Cardiac fibroblast (primary cell): ENCODE data around the gene ZNF524.

Experiments
- DNase-seq, 2 donors: peaks; one replicate each; pipeline versions ENCODE4 v3.0.0 to v3.0.0-alpha.2; 2010; ENCODE audit warnings: low read depth in 2 of 2
- H3K4me3 ChIP-seq, 2 donors: replicated peaks in 1 of 2; 1 replicate in 1 of 2; 2 replicates in 1 of 2; pipeline ENCODE4 v1.5.1; 2011; ENCODE audit warnings: low read depth in 2 of 2, low read length in 2 of 2, mild to moderate bottlenecking in 2 of 2, moderate library complexity in 1 of 2
- TF ChIP-seq, protein P1 (sequence below): IDR thresholded peaks from one replicate; pipeline ENCODE4 v1.5.1; 2011; ENCODE audit warnings: low read depth, mild to moderate bottlenecking, low read length, inconsistent platforms

ZNF524 gene

GRCh38 chr19:55590617-55591016 lies 9.5 kb upstream of the ZNF524 start:
- no peak for DNase-seq
- no peak overlapping the region for H3K4me3 ChIP-seq
- TF ChIP-seq, protein P1, sequence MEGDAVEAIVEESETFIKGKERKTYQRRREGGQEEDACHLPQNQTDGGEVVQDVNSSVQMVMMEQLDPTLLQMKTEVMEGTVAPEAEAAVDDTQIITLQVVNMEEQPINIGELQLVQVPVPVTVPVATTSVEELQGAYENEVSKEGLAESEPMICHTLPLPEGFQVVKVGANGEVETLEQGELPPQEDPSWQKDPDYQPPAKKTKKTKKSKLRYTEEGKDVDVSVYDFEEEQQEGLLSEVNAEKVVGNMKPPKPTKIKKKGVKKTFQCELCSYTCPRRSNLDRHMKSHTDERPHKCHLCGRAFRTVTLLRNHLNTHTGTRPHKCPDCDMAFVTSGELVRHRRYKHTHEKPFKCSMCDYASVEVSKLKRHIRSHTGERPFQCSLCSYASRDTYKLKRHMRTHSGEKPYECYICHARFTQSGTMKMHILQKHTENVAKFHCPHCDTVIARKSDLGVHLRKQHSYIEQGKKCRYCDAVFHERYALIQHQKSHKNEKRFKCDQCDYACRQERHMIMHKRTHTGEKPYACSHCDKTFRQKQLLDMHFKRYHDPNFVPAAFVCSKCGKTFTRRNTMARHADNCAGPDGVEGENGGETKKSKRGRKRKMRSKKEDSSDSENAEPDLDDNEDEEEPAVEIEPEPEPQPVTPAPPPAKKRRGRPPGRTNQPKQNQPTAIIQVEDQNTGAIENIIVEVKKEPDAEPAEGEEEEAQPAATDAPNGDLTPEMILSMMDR: no peak

DNA sequence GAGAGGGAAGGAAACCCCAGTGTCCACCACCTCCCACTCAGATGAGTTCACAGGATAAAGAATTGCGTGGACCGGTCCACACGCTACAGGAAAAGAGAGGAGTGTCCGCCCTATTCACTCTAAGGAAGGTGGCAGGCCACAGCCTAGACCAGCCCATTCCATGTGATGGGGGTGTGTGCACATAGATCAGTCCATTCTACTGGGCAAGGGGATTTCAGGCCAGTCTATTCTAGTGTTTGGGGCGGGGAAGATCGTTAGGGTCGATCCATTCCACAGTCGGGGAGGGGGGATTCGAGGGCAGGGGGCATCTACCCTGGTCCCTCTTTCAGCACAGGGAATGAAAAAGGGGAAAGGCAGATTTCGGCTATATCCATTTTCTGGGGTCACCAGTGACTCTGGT lies 8.5 kb upstream of the ZNF524 start:
- TF ChIP-seq, protein P1: no peak
- DNase-seq: no peak
- H3K4me3 ChIP-seq: no peak overlapping the region

GRCh38 chr19:55592391-55593090 lies 7.5 kb upstream of the ZNF524 start:
- H3K4me3 ChIP-seq: no peak overlapping the region
- DNase-seq: no peak
- TF ChIP-seq, protein P1: no peak

DNA sequence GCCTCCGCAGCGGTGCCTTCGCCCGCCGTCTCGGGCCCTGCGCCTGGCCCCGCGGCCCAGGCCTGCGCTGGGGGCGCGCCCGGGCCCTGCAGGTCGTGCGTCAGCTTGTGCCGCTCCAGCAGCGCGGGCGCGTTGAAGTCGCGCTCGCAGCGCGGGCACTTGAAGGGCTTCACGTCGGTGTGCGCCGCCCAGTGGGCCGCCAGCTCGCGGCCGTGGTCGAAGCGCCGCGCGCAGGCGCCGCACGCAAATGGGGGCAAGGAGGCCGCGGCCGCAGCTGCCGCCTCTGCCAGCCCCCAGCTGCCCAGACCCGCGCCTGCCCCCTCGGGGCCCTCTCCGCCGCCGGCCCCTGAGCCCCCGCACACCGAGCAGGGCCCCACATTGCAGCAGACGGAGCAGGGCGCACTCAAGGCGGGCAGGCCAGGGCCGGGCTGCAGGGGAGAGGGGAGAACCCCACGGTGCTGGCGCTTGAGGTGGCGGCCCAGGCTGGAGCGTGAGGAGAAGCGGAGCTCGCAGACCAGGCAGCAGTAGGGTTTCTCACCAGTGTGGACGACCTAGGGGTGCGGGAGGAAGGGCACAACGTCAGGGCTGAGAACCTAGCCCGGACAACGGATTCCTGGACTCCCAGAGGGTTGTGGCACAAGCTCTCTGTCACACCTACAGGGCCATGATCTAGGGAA lies 6.9 kb upstream of the ZNF524 start:
- TF ChIP-seq, protein P1: no peak

GRCh38 chr19:55594996-55595545 lies 5.0 kb upstream of the ZNF524 start:
- TF ChIP-seq, protein P1: no peak
- no peak overlapping the region for H3K4me3 ChIP-seq
- DNase-seq: no peak

More for the DNA sequence above, 6.9 kb upstream of the ZNF524 start:
- H3K4me3 ChIP-seq: no peak overlapping the region
- DNase-seq: no peak

DNA sequence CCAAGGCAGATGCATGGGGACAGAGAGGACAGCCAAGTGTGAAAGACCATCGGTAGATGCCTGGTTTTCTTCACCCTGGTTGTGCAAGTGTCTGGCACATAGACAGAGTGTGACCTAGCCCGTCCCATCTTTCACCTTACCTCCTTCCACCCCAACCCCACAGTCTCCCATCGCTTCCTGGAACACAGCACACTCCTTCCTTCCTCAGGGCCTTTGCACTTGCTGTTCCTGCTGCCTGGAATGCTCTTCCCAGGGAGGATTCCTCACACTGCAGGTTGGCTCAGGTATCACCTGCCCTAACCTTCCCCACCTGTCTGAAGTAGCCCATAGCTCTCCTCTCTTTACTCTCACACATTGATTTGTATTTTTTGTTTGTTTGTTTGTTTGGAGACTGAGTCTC lies 3.8 kb upstream of the ZNF524 start:
- DNase-seq: no peak
- H3K4me3 ChIP-seq: no peak overlapping the region
- TF ChIP-seq, protein P1: no peak
